ENCODE results near the gene AZGP1.
"Not testable (repeated sequence)": the region's sequence is repeated elsewhere in the genome, so short reads cannot be mapped to it uniquely, and the experiment has no call there.

The AZGP1 gene

GRCh38 chr7:99996755-99997544 is 21.1 kb upstream of the AZGP1 start:
- no peak for FAIRE-seq

GRCh38 chr7:99994819-99995218 is 19.0 kb upstream of the AZGP1 start:
- no peak for FAIRE-seq

GRCh38 chr7:99992330-99993038 is 16.7 kb upstream of the AZGP1 start:
- no peak for FAIRE-seq

- not testable (repeated sequence) for FAIRE-seq
These were observed 15.7 kb upstream of the AZGP1 start for GRCh38 chr7:99991543-99991942.

GRCh38 chr7:99990460-99990852 is 14.6 kb upstream of the AZGP1 start:
- FAIRE-seq: no peak

GRCh38 chr7:99987846-99988245 is 12.0 kb upstream of the AZGP1 start:
- FAIRE-seq: no peak

- FAIRE-seq: not testable (repeated sequence)
These were observed 11.5 kb upstream of the AZGP1 start for GRCh38 chr7:99987306-99987705.

- no peak for FAIRE-seq
These were observed 8.8 kb upstream of the AZGP1 start for GRCh38 chr7:99984593-99984992.

- not testable (repeated sequence) for FAIRE-seq
These were observed 5.2 kb upstream of the AZGP1 start for GRCh38 chr7:99981066-99981465.

- not testable (repeated sequence) for FAIRE-seq
These were observed 4.6 kb upstream of the AZGP1 start for GRCh38 chr7:99980448-99980872.

GRCh38 chr7:99979814-99980225 is 4.0 kb upstream of the AZGP1 start:
- not testable (repeated sequence) for FAIRE-seq

- FAIRE-seq: no peak
These were observed 795 bp upstream of the AZGP1 start for GRCh38 chr7:99976626-99977025.

- no peak for FAIRE-seq
These were observed 1.1 kb downstream of the AZGP1 start for GRCh38 chr7:99974681-99975080.

- FAIRE-seq: not testable (repeated sequence)
These were observed 2.0 kb downstream of the AZGP1 start for GRCh38 chr7:99973817-99974216.

GRCh38 chr7:99971242-99971641 is 4.6 kb downstream of the AZGP1 start:
- no peak for FAIRE-seq

GRCh38 chr7:99969813-99970212 is 6.0 kb downstream of the AZGP1 start:
- not testable (repeated sequence) for FAIRE-seq

- FAIRE-seq: no peak
These were observed 6.5 kb downstream of the AZGP1 start for GRCh38 chr7:99969298-99969697.

GRCh38 chr7:99958564-99959227 is 17.1 kb downstream of the AZGP1 start:
- FAIRE-seq: no peak

- FAIRE-seq: no peak
These were observed 20.6 kb downstream of the AZGP1 start for GRCh38 chr7:99955247-99955646.

- FAIRE-seq: not testable (repeated sequence)
These were observed 21.2 kb downstream of the AZGP1 start for GRCh38 chr7:99954643-99955042.

GRCh38 chr7:99953649-99954048 is 22.2 kb downstream of the AZGP1 start:
- FAIRE-seq: no peak

- not testable (repeated sequence) for FAIRE-seq
These were observed 23.2 kb downstream of the AZGP1 start for GRCh38 chr7:99952649-99953048.

- not testable (repeated sequence) for FAIRE-seq
These were observed 25.0 kb downstream of the AZGP1 start for GRCh38 chr7:99950819-99951218.

Data from A204.1 (cell line).